Astrocyte of the spinal cord (primary cell): ENCODE measurements around the gene ADCY10.
A peak's percentile ranks its signal among the peaks of the same experiment; 100 is the strongest.

ENCODE experiments used
- DNase-seq: peaks from one replicate; pipeline ENCODE4 v3.0.0; 2011; ENCODE audit warnings: low read depth, low spot score
- H3K4me3 ChIP-seq: 2 replicates; pipeline ENCODE4 v1.5.1; 2011; ENCODE audit warnings: low read depth, mild to moderate bottlenecking, low read length, moderate library complexity
- CTCF ChIP-seq: IDR thresholded peaks from 2 replicates; pipeline ENCODE4 v1.5.1; 2012; ENCODE audit warnings: low read depth, mild to moderate bottlenecking, low read length, inconsistent platforms
- in situ Hi-C: cut with HindIII; loops from 2 replicates; pipeline ENCODE4 v1.10.0; 2017; ENCODE audit warnings: low sequenced_read_pairs

ADCY10 gene

GRCh38 chr1:167947733-167948132 lies 33.8 kb upstream of the ADCY10 start:
- in situ Hi-C loops: loop anchor here (25.0 kb wide), 1 partner anchor 235 kb away; the partner anchor contains the start of gene MPZL1
- TF ChIP-seq CTCF: no peak
- no peak for DNase-seq
- H3K4me3 ChIP-seq: no peak overlapping the region

DNA sequence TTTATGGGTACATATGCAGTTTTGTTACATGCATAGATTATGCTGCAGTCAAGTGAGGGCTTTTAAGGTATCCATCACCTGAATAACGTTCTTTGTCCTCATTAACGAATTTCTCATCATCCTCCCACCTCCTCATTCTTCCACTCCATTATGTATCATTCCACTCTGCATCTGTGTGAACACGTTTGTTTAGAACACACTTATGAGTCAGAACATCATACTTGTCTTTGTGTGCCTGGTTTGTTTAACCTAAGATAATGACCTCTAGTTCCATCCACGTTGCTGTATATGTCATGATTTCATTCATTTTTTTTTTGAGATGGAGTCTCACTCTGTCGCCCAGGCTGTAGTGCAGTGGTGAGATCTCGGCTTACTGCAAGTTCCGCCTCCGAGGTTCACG lies 29.6 kb upstream of the ADCY10 start:
- DNase-seq: no peak
- in situ Hi-C loops: loop anchor here (25.0 kb wide), 1 partner anchor 231 kb away; the partner anchor contains the start of gene MPZL1

GRCh38 chr1:167940264-167940663 lies 26.3 kb upstream of the ADCY10 start:
- no peak for DNase-seq
- no peak overlapping the region for H3K4me3 ChIP-seq
- no peak for TF ChIP-seq CTCF
- in situ Hi-C loops: loop anchor here (25.0 kb wide), 1 partner anchor 228 kb away; the partner anchor contains the start of gene MPZL1

More for the DNA sequence above, 29.6 kb upstream of the ADCY10 start:
- no peak for TF ChIP-seq CTCF
- no peak overlapping the region for H3K4me3 ChIP-seq

DNA sequence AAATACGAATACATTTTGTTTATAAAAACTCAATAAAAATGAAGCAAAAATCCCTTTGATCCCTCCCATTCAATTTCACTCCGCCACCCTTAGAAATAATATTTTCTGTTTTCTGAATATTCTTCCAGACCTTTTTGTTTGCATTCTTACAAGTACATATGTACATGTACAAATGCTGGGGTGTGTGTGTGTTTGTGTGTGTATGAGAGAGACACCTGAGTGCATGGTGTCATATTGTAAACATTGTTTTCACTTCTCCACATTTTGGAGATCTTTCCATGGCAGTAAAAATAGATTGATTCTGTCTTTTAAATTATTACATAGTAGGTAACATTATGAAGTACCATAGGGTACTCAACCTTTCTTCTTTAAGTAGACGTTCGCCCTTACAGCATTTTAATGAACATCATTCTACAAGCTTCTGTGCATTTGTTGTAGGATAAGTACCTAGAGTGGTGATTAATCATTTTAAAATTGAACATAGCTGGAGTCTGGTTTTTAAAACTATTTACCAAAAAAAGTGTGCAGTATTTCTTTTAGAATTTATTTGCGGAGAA lies 24.2 kb upstream of the ADCY10 start:
- in situ Hi-C loops: loop anchor here (25.0 kb wide), 1 partner anchor 226 kb away; the partner anchor contains the start of gene MPZL1
- no peak for DNase-seq

DNA sequence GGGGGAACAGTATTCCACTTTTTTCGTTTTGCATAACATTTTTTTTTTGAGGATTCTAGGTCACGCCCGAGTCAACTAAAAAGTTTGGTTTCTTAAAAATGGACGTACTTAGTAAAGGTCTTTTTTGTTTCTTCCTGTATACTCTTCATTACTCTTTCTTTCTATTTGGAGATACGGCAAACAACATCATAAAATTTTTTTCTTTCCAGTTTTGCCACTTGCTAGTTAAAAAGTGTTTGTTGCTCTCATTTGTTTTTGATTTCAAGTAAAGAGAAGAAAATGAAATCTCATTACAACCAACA lies 23.7 kb upstream of the ADCY10 start:
- in situ Hi-C loops: loop anchor here (25.0 kb wide), 1 partner anchor 225 kb away; the partner anchor contains the start of gene MPZL1
- TF ChIP-seq CTCF: no peak
- H3K4me3 ChIP-seq: peak overlapping the region; percentile 94
- no peak for DNase-seq

More for the DNA sequence above, 24.2 kb upstream of the ADCY10 start:
- TF ChIP-seq CTCF: no peak
- peak overlapping the region; percentile 94 for H3K4me3 ChIP-seq

DNA sequence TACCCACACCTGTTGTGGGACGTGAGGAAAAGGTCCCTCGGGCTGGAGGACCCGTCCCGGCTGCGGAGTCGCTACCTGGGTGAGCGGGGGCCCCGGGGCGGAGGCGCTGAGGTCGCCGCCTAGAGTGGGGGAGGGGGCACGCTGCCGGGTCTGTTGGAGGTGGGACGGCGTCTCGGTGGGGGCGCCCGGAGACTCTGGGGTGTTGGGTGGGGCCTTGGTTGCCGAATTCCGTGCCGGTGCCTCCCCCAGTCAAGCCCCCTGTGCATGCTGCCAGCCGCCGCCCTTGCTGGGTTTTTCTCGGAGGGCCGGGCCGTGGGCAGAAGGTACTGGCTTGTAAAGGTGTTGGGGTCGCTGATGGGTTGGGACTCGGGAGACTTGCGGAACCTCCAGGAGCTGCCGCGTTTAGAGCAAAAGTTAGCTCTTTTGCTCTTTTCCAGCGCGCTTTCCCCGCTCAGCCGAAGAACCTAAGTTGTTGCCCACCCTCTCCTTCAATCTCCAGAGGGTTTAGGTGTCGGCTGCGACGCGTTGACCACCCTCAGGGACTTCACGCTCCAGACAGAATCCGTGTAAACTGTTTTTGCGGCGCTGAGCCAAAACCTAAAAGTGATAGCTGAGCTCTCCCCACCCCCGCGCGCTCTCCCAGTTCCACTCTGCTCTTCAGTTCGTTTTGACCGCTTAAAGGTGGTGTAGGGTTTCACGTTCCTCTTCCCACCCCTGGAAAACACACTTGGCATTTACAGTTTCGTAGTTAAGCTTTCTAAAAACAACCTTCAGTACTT lies 23.2 kb upstream of the ADCY10 start, which contains the start of gene MPC2:
Gene MPC2, minus strand, starts transcription at position 143 of the 779 bp plus-strand sequence. CDS start 1,231 bp downstream, outside the sequence.
- H3K4me3 ChIP-seq: peak within 1 kb of the TSS; percentile 94
- in situ Hi-C loops: loop anchor here (25.0 kb wide), 1 partner anchor 225 kb away; the partner anchor contains the start of gene MPZL1
- TF ChIP-seq CTCF: no peak
- peak; percentile 79 for DNase-seq
